Measurements from ENCODE around the gene HSD3B7.

The HSD3B7 gene

GRCh38 chr16:31004658-31005057, 19.7 kb downstream of the HSD3B7 start:
- CTCF ChIA-PET: interaction anchor here (0.6 to 7.5 kb wide), 4 partner anchors 12 to 239 kb away, joined by 3 to 40 read pairs (median 4); partner anchors contain the start of gene HSD3B7
- no peak overlapping the region for H3K4me3 ChIP-seq (ENCODE audit: control insufficient read depth in 1 of 7, extremely low read depth in 1 of 7, insufficient read depth in 4 of 7, low read depth in 2 of 7, low read length in 6 of 7)
- 91% methylated on average over 2 of the region's 2 CpGs for WGBS (ENCODE audit: insufficient coverage)

GRCh38 chr16:31005350-31006085, 20.5 kb downstream of the HSD3B7 start:
- Histone ChIP-seq H3K36me3 (ENCODE audit: control insufficient read depth in 4 of 4, insufficient read depth in 4 of 4, low read length in 3 of 4) (no peaks in the 10 kb centered on the region), H3K27ac (ENCODE audit: insufficient read depth in 1 of 2, low read depth in 1 of 2, low read length in 2 of 2, poor library complexity in 1 of 2, severe bottlenecking in 2 of 2) (no peak overlapping the region), H3K27me3 (replicated peaks in 2 of 5; ENCODE audit: control insufficient read depth in 4 of 5, insufficient read depth in 5 of 5, low read length in 4 of 5) (peaks cover 0 to 15% (median 4%) of the 10 kb centered on the region in 5 experiments), H3K9me3 (ENCODE audit: control extremely low read depth in 1 of 5, control insufficient read depth in 4 of 5, insufficient read depth in 2 of 5, low read depth in 1 of 5, low read length in 4 of 5) (no peaks in the 10 kb centered on the region), H3K4me1 (ENCODE audit: control extremely low read depth in 1 of 4, control insufficient read depth in 4 of 4, insufficient read depth in 4 of 4, low read length in 3 of 4) (peaks cover 0 to 4% (median 2%) of the 10 kb centered on the region in 4 experiments), H3K4me3 (ENCODE audit: control insufficient read depth in 1 of 7, extremely low read depth in 1 of 7, insufficient read depth in 4 of 7, low read depth in 2 of 7, low read length in 6 of 7) (no peak overlapping the region)
- POLR2A ChIA-PET: no interaction called here
- DNase-seq: no peak
- WGBS (ENCODE audit: insufficient coverage): 89% methylated on average over 14 of the region's 16 CpGs
- CTCF ChIA-PET: interaction anchor here (1.6 to 7.5 kb wide), 3 partner anchors 12 to 22 kb away, joined by 3 to 40 read pairs (median 8); partner anchors contain the start of gene HSD3B7

More at GRCh38 chr16:31004658-31005057, 19.7 kb downstream of the HSD3B7 start:
- POLR2A ChIA-PET: no interaction called here
- Histone ChIP-seq H3K9me3 (ENCODE audit: control extremely low read depth in 1 of 5, control insufficient read depth in 4 of 5, insufficient read depth in 2 of 5, low read depth in 1 of 5, low read length in 4 of 5) (no peaks in the 10 kb centered on the region), H3K4me1 (ENCODE audit: control extremely low read depth in 1 of 4, control insufficient read depth in 4 of 4, insufficient read depth in 4 of 4, low read length in 3 of 4) (no peaks in the 10 kb centered on the region), H3K27ac (ENCODE audit: insufficient read depth in 1 of 2, low read depth in 1 of 2, low read length in 2 of 2, poor library complexity in 1 of 2, severe bottlenecking in 2 of 2) (no peak overlapping the region), H3K27me3 (replicated peaks in 2 of 5; ENCODE audit: control insufficient read depth in 4 of 5, insufficient read depth in 5 of 5, low read length in 4 of 5) (peaks cover 0 to 12% (median 4%) of the 10 kb centered on the region in 5 experiments), H3K36me3 (ENCODE audit: control insufficient read depth in 4 of 4, insufficient read depth in 4 of 4, low read length in 3 of 4) (no peaks in the 10 kb centered on the region)
- no peak for DNase-seq

- WGBS (ENCODE audit: insufficient coverage): 85% methylated on average over 7 of the region's 7 CpGs
- CTCF ChIA-PET: interaction anchor here (0.6 to 1.9 kb wide), 2 partner anchors 21 to 24 kb away, joined by 3 to 8 read pairs; partner anchors contain the start of gene HSD3B7
- POLR2A ChIA-PET: no interaction called here
These were observed 21.0 kb downstream of the HSD3B7 start for GRCh38 chr16:31006086-31006385.

GRCh38 chr16:31006589-31006988, 21.6 kb downstream of the HSD3B7 start:
- Histone ChIP-seq H3K27ac (ENCODE audit: insufficient read depth in 1 of 2, low read depth in 1 of 2, low read length in 2 of 2, poor library complexity in 1 of 2, severe bottlenecking in 2 of 2) (no peak overlapping the region), H3K36me3 (ENCODE audit: control insufficient read depth in 4 of 4, insufficient read depth in 4 of 4, low read length in 3 of 4) (no peaks in the 10 kb centered on the region), H3K4me3 (ENCODE audit: control insufficient read depth in 1 of 7, extremely low read depth in 1 of 7, insufficient read depth in 4 of 7, low read depth in 2 of 7, low read length in 6 of 7) (no peak overlapping the region), H3K9me3 (ENCODE audit: control extremely low read depth in 1 of 5, control insufficient read depth in 4 of 5, insufficient read depth in 2 of 5, low read depth in 1 of 5, low read length in 4 of 5) (no peaks in the 10 kb centered on the region), H3K4me1 (ENCODE audit: control extremely low read depth in 1 of 4, control insufficient read depth in 4 of 4, insufficient read depth in 4 of 4, low read length in 3 of 4) (peaks cover 0 to 9% (median 5%) of the 10 kb centered on the region in 4 experiments), H3K27me3 (replicated peaks in 2 of 5; ENCODE audit: control insufficient read depth in 4 of 5, insufficient read depth in 5 of 5, low read length in 4 of 5) (peaks cover 0 to 24% (median 13%) of the 10 kb centered on the region in 5 experiments)
- ChIA-PET POLR2A (no interaction called here), CTCF (interaction anchor here (0.6 to 1.9 kb wide), 3 partner anchors 21 to 38 kb away, joined by 3 to 8 read pairs (median 3); partner anchors contain the start of gene HSD3B7)
- DNase-seq: no peak
- WGBS (ENCODE audit: insufficient coverage): 98% methylated on average over 6 of the region's 8 CpGs

More at GRCh38 chr16:31006086-31006385, 21.0 kb downstream of the HSD3B7 start:
- Histone ChIP-seq H3K4me1 (ENCODE audit: control extremely low read depth in 1 of 4, control insufficient read depth in 4 of 4, insufficient read depth in 4 of 4, low read length in 3 of 4) (peaks cover 0 to 7% (median 5%) of the 10 kb centered on the region in 4 experiments), H3K9me3 (ENCODE audit: control extremely low read depth in 1 of 5, control insufficient read depth in 4 of 5, insufficient read depth in 2 of 5, low read depth in 1 of 5, low read length in 4 of 5) (no peaks in the 10 kb centered on the region), H3K36me3 (ENCODE audit: control insufficient read depth in 4 of 4, insufficient read depth in 4 of 4, low read length in 3 of 4) (no peaks in the 10 kb centered on the region), H3K27me3 (replicated peaks in 2 of 5; ENCODE audit: control insufficient read depth in 4 of 5, insufficient read depth in 5 of 5, low read length in 4 of 5) (peaks cover 0 to 18% (median 8%) of the 10 kb centered on the region in 5 experiments), H3K27ac (ENCODE audit: insufficient read depth in 1 of 2, low read depth in 1 of 2, low read length in 2 of 2, poor library complexity in 1 of 2, severe bottlenecking in 2 of 2) (no peak overlapping the region), H3K4me3 (ENCODE audit: control insufficient read depth in 1 of 7, extremely low read depth in 1 of 7, insufficient read depth in 4 of 7, low read depth in 2 of 7, low read length in 6 of 7) (no peak overlapping the region)
- no peak for DNase-seq

GRCh38 chr16:31007684-31008083, 22.7 kb downstream of the HSD3B7 start:
- no peak for DNase-seq
- Histone ChIP-seq H3K36me3 (ENCODE audit: control insufficient read depth in 4 of 4, insufficient read depth in 4 of 4, low read length in 3 of 4) (no peaks in the 10 kb centered on the region), H3K4me1 (ENCODE audit: control extremely low read depth in 1 of 4, control insufficient read depth in 4 of 4, insufficient read depth in 4 of 4, low read length in 3 of 4) (peaks cover 0 to 9% (median 5%) of the 10 kb centered on the region in 4 experiments), H3K27me3 (replicated peaks in 2 of 5; ENCODE audit: control insufficient read depth in 4 of 5, insufficient read depth in 5 of 5, low read length in 4 of 5) (peaks cover 0 to 33% (median 17%) of the 10 kb centered on the region in 5 experiments), H3K27ac (ENCODE audit: insufficient read depth in 1 of 2, low read depth in 1 of 2, low read length in 2 of 2, poor library complexity in 1 of 2, severe bottlenecking in 2 of 2) (no peak overlapping the region), H3K9me3 (ENCODE audit: control extremely low read depth in 1 of 5, control insufficient read depth in 4 of 5, insufficient read depth in 2 of 5, low read depth in 1 of 5, low read length in 4 of 5) (no peaks in the 10 kb centered on the region), H3K4me3 (ENCODE audit: control insufficient read depth in 1 of 7, extremely low read depth in 1 of 7, insufficient read depth in 4 of 7, low read depth in 2 of 7, low read length in 6 of 7) (no peak overlapping the region)
- 86% methylated on average over 5 of the region's 6 CpGs for WGBS (ENCODE audit: insufficient coverage)
- POLR2A ChIA-PET: interaction anchor here (1.7 kb wide), 1 partner anchor 26 kb away, joined by 3 read pairs; no protein-coding TSS in a partner anchor
- CTCF ChIA-PET: no interaction called here

- POLR2A ChIA-PET: interaction anchor here (1.1 to 1.7 kb wide), 2 partner anchors 9 to 27 kb away, joined by 3 read pairs; no protein-coding TSS in a partner anchor
- Histone ChIP-seq H3K4me1 (ENCODE audit: control extremely low read depth in 1 of 4, control insufficient read depth in 4 of 4, insufficient read depth in 4 of 4, low read length in 3 of 4) (peaks cover 0 to 9% (median 5%) of the 10 kb centered on the region in 4 experiments), H3K4me3 (ENCODE audit: control insufficient read depth in 1 of 7, extremely low read depth in 1 of 7, insufficient read depth in 4 of 7, low read depth in 2 of 7, low read length in 6 of 7) (no peak overlapping the region), H3K9me3 (ENCODE audit: control extremely low read depth in 1 of 5, control insufficient read depth in 4 of 5, insufficient read depth in 2 of 5, low read depth in 1 of 5, low read length in 4 of 5) (no peaks in the 10 kb centered on the region), H3K36me3 (ENCODE audit: control insufficient read depth in 4 of 4, insufficient read depth in 4 of 4, low read length in 3 of 4) (no peaks in the 10 kb centered on the region), H3K27ac (ENCODE audit: insufficient read depth in 1 of 2, low read depth in 1 of 2, low read length in 2 of 2, poor library complexity in 1 of 2, severe bottlenecking in 2 of 2) (no peak overlapping the region), H3K27me3 (replicated peaks in 2 of 5; ENCODE audit: control insufficient read depth in 4 of 5, insufficient read depth in 5 of 5, low read length in 4 of 5) (peaks cover 0 to 33% (median 17%) of the 10 kb centered on the region in 5 experiments)
- CTCF ChIA-PET: interaction anchor here (1.1 to 1.2 kb wide), 2 partner anchors 25 to 50 kb away, joined by 3 read pairs; no protein-coding TSS in a partner anchor
- DNase-seq: peak in 1 of 3 donors; percentile 44
- WGBS (ENCODE audit: insufficient coverage): 89% methylated on average over 5 of the region's 6 CpGs
These were observed 23.1 kb downstream of the HSD3B7 start for GRCh38 chr16:31008149-31008548.

- no peaks in the 10 kb centered on the region for H3K36me3 ChIP-seq (ENCODE audit: control insufficient read depth in 4 of 4, insufficient read depth in 4 of 4, low read length in 3 of 4)
- peaks cover 0 to 33% (median 18%) of the 10 kb centered on the region in 5 experiments for H3K27me3 ChIP-seq (replicated peaks in 2 of 5; ENCODE audit: control insufficient read depth in 4 of 5, insufficient read depth in 5 of 5, low read length in 4 of 5)
- CTCF ChIA-PET: interaction anchor here (1.1 to 1.2 kb wide), 2 partner anchors 26 to 49 kb away, joined by 3 read pairs; no protein-coding TSS in a partner anchor
- 100% methylated on average over 3 of the region's 5 CpGs for WGBS (ENCODE audit: insufficient coverage)
- POLR2A ChIA-PET: interaction anchor here (1.1 to 1.7 kb wide), 2 partner anchors 10 to 27 kb away, joined by 3 read pairs; no protein-coding TSS in a partner anchor
- no peak overlapping the region for H3K4me3 ChIP-seq (ENCODE audit: control insufficient read depth in 1 of 7, extremely low read depth in 1 of 7, insufficient read depth in 4 of 7, low read depth in 2 of 7, low read length in 6 of 7)
- H3K4me1 ChIP-seq (ENCODE audit: control extremely low read depth in 1 of 4, control insufficient read depth in 4 of 4, insufficient read depth in 4 of 4, low read length in 3 of 4): peaks cover 0 to 9% (median 5%) of the 10 kb centered on the region in 4 experiments
- H3K9me3 ChIP-seq (ENCODE audit: control extremely low read depth in 1 of 5, control insufficient read depth in 4 of 5, insufficient read depth in 2 of 5, low read depth in 1 of 5, low read length in 4 of 5): no peaks in the 10 kb centered on the region
- no peak for DNase-seq
- H3K27ac ChIP-seq (ENCODE audit: insufficient read depth in 1 of 2, low read depth in 1 of 2, low read length in 2 of 2, poor library complexity in 1 of 2, severe bottlenecking in 2 of 2): no peak overlapping the region
These were observed 23.5 kb downstream of the HSD3B7 start for GRCh38 chr16:31008551-31008950.
